NCI-H69 (cell line): ENCODE measurements around the gene MFAP4.
A peak's percentile ranks its signal among the peaks of the same experiment; 100 is the strongest.

Experiments
- DNase-seq: peaks from one replicate; lab custom pipeline; 2025; lab: John Stamatoyannopoulos, UW

MFAP4 gene

GRCh38 chr17:19386974-19387920 is at the start of gene MFAP4:
Gene MFAP4, minus strand, starts transcription at chr17:19387190. Its CDS starts 35 bp downstream, at chr17:19387155.
- DNase-seq: peak; percentile 95

GRCh38 chr17:19433727-19434340 is 46.8 kb upstream of the MFAP4 start:
- DNase-seq: no peak

GRCh38 chr17:19433255-19433654 is 46.3 kb upstream of the MFAP4 start:
- no peak for DNase-seq

GRCh38 chr17:19431691-19432090 is 44.7 kb upstream of the MFAP4 start:
- DNase-seq: no peak

DNA sequence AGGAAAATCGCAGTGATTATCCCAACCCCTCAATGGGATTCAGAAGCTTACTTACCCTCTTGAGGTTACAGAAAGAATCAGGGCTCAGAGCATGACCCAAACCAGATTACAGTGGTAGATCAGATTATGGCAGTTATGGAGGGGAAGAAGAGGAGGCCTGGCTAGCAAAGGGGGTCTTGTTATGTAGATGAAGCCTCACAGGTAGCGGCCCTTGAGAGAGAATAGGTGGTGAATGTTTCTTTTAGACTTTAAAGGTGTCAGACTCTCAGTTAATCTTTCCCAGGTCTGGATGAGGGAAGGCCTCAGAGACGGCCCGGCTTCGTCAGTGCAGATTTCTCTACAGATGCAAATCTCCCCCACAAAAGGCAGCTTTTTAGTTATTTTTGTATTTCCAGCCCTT is 39.6 kb upstream of the MFAP4 start:
- no peak for DNase-seq

- DNase-seq: no peak
Observed at GRCh38 chr17:19424934-19425868, 38.2 kb upstream of the MFAP4 start.

DNA sequence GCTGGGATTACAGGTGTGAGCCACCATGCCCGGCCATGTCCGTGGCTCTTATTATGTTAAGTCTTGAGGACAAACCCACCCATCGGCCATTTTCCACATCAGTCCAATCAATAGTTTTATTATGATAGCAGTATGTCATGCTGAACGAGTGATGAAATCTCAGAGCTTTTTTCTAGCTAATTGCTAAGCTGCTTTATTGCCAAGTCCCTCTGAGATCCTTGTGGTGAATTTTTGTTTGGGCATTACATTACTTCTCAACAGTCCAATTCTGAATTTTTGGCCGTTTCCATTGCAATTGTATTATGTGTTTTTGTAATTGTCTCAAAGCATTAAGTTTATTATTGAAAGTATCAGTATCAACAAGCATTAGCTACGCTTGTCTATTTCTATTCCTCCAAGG is 34.9 kb upstream of the MFAP4 start:
- DNase-seq: no peak

GRCh38 chr17:19421219-19421618 is 34.2 kb upstream of the MFAP4 start:
- no peak for DNase-seq

GRCh38 chr17:19418251-19418992 is 31.4 kb upstream of the MFAP4 start:
- DNase-seq: no peak

DNA sequence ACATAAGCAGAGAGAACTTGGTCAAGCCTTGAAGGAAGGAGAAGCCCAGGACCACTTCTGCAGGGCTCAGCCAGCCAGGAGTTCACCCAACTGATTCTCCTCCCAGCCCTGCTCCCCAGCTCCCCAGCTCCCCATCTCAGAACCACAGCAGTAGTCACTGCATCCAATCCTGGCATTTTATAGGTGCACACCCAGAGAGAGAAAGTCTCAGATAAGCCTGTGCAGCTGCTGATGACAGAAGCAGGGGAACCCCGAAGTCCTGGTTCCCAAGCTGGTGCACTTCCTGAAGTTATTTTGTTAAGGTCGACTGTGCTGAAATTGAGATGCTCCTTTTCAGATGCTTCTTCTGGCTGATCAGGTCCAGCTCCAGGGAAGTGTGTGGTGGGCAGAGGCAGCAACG is 30.6 kb upstream of the MFAP4 start:
- DNase-seq: no peak

DNA sequence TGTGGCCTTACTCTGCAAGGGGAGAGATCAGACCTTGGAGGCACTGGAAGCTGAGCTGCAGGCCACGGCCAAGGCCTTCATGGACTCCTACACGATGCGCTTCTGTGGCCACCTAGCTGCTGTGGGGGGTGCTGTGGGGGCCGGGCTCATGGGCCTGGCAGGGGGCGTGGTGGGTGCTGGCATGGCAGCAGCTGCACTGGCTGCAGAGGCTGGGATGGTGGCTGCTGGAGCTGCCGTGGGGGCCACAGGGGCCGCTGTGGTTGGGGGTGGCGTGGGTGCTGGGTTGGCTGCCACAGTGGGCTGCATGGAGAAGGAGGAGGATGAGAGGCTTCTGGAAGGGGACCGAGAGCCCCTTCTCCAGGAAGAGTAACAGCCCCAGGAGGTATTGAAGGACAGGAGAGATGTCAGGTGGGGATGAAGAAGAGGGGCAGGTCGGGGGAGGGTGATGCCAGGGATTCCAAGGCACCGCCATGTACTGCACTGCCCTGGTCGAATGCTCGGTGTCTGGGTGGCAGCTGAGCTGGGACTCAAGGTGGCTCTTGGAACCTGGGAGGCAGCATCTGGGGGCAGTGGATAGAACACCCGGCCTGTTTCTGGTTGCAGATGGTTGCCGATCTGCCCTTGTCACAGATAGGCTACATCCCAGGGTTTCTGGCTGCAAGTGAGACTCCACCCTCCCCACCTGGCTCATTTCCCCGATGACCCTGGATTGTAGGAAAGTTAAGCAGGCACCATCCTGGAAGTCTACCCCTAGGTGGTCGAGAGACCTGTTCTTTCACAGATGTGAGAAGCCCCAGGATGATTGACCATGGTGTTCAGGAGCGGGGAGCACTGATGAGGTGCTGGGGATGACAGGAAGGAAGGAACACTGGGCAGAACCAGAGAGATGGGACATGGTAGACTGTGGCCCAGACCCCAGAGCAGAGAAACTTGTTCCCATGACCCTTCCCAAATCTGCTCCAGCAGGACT is 29.1 kb upstream of the MFAP4 start:
- DNase-seq: no peak

DNA sequence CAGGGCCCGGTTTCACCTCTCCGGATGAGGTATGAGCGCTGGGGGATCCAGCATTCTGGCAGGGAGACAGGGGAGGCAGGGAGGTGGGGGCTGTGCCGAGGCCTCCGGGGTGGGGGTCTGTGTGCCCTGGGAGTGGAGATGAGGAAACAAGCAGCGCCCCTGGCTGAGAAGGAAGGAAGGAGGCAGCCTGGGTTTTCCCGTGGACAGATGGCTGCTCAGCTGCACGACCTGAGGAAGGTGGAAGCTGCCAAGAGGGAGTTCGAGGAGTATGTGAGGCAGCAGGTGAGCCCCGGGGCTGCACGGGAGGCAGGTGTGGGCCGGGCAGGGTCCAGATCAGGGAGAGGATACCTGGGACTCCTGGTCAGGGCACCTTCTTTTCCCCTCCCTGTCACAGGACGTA is 28.3 kb upstream of the MFAP4 start:
- peak; percentile 42 for DNase-seq

- DNase-seq: no peak
Observed at GRCh38 chr17:19414396-19415280, 27.6 kb upstream of the MFAP4 start.

GRCh38 chr17:19413761-19414160 is 26.8 kb upstream of the MFAP4 start:
- DNase-seq: no peak

DNA sequence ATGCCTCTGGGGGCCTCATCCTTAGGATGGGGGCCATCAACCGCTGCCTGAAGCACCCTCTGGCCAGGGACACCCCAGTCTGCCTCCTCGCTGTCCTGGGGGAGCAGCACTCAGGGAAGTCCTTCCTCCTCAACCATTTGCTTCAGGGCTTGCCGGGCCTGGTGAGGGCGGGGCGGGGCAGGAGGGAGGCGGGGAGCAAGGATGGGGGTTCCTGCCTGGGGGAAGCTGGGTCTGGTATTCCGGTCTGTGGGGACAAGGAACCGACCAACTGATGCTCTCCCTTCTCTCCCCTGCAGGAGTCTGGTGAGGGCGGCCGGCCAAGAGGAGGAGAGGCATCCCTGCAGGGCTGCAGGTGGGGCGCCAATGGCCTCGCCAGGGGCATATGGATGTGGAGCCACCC is 26.0 kb upstream of the MFAP4 start:
- DNase-seq: no peak

- DNase-seq: no peak
Observed at GRCh38 chr17:19412510-19412909, 25.5 kb upstream of the MFAP4 start.

- DNase-seq: peak; percentile 33
Observed at GRCh38 chr17:19411631-19412030, 24.6 kb upstream of the MFAP4 start.

DNA sequence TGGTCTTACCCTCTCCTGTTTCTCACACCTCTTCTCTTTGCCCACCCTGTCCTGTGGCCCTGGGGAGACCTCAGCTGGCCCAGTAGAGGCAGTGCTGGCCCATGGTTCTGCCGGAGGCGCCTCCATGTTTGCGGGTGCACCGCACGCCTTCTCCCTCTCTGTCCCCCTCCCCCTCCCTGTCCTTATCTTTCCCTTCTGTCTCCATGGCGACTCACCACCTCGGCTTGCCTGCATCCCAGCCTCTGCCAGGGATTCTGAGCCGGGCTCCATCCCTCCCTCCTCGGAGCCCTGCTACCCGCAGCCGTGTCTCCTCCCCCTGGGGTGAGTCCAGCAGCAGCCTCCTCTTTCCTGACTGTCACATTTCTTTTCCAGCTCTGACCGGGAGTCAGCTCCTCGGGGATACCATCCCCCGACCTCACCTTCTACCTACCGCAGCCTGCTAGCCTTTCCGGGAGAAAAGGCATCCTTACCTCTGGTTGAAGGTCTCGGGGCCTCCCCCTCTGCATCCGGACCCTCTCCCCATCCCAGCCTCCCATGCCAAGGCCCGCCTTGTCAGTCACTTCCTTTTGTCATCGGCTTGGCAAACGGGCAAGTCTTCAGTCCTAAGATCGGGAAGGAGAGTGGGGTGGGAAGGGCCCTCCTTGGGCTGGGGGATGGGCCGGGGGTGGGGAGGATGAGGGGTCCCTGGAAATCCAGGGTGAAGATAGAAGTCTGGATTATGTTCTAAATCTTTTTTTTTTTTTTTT is 24.1 kb upstream of the MFAP4 start, which contains the start of gene RNF112:
TSS of gene RNF112 (plus strand) at position 358 of the 746 bp plus-strand sequence. CDS start at position 535, 177 bp downstream.
- DNase-seq: peak; percentile 10
